NCI-H2171 treated with DMSO at 0.1 percent for 48 hours (cell line): Measurements from ENCODE around the gene ZNF17.

ENCODE experiments used
- DNase-seq: peaks from one replicate; lab custom pipeline; 2025; lab: John Stamatoyannopoulos, UW

Gene ZNF17

DNA sequence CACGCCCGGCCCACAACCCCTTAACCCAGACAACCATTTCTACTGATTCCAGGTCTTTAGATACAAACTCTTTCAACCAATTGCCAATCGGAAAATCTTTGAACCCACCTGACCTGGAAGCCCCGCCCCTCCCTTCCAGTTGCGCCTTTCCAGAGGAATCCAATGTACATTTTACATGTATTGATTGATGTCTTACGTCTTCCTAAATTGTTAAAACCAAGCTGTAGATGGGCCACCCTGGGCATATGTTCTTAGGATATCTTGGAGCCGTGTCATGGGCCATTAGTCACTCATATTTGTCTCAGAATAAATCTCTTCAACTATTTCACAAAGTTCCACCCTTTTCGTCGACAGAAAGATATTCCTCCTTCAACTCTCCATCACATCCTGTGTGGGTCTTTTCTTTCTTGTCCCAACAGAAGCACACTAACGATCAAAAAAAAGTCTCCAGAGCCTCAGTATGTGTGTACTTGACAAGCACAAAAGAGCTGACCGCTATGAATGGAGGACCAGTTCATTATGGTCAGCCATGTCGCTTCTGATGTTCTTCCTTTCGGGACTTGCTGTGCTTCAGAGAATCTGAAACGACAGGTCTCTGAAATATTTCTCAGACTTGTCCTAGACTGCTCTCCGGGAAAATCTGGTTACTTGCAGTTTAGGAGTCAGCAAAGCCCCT, 23.6 kb downstream of the ZNF17 start:
- DNase-seq = no peak

DNA sequence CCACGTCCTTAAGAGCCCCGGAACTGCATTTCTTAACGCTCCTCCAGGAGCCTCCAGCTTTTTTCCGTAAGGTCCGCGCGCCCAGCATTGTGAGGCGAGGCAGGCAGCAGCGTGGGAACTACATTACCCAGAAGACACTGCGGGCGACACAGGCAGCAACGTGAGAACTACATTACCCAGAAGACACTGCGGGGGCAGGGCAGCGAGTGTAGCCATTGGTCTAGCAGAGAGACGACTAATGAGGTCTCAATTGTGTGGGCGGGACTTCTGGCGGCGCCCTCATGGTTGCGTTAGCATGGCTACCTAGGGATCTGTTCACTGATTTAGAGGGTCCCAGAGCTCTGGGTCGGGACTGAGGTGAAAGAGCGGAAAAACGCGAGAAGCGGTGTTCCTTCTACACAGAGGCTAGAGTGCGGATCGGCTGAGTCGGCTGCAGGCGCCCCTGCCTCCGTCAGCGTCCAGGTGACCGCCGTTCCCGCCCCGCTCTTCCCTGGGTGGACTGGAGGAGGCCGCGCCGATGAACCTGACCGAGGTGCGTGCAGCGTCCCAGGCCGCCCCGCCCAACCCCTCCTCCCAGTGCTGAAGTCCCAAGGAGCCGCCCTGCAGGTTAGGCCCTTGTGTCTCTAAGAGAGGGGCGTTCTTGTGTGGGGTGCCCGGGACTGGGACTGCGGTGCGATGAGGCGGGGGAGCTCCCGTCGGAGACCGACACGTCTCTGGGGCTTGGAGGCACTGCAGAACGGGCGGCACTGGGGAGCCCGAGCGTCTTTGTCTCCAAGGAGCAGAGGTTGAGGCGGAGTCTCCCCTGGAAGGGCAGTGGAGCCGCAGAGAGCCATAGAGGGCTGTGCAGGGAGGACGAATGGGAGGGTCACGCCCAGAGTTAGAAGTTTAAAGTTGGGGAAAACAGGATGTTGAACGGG, 24.4 kb downstream of the ZNF17 start, which contains the start of gene ZNF749:
Gene ZNF749, plus strand, starts transcription at position 264 of the 917 bp plus-strand sequence. Its CDS starts 254 bp downstream, at position 518.
- peak; percentile 99 for DNase-seq

DNA sequence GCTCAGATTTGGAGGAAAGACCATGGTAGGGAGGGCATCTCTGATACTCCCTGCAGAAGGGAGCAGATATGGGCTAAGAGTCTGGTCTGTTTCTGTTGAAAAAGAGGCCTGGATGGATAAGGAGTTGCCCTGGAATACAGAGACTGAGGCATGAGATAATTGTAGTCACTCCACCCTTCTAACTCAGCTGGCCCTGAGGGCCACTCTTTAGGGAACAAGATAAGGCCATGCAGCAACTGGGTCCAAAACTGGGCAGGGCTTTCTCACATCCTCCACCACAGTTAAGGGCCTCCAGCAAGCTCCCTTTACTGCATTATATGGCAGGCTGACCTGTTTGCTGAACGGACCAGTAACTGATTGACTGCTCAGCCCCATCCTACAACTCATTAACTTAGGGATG, 25.5 kb downstream of the ZNF17 start:
- no peak for DNase-seq

DNA sequence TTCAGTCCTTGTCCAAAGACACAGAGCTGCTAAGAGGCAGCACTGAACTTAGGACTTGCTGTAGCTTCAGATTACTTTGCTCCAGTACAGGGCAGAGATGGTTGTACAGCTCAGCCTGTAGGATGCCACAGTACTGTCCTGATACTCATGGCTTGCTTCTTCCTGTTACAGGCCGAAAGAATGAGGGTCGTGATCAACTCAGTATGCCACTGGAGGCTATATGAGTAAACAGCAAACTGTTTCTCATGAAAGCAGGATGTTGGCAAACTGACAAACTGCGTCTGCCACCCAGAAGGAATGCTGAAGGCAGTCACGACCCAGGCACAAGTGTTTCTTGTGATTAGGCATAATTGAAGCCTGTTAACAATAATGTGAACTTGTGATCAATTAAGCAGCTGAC, 27.0 kb downstream of the ZNF17 start:
- no peak for DNase-seq

DNA sequence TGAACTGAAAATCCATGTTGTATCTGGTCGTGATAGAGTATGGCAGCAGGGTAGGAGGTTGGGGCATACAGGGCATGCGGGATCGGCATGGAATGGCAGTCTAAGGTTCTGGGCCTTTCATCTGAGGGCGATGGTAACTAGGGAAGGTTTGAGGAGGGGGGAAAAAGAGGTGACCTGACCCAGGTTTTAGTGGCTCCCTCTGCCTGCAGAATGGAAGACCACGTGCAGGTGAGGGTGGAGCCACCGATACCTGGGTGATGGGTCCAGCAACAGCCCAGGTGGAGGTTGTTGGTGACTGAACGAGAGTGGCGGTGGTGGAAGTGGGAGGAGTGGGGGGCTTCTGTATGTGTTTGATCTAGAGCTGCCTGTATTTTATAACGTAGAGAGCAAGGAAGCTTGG, 28.0 kb downstream of the ZNF17 start:
- DNase-seq = no peak

DNA sequence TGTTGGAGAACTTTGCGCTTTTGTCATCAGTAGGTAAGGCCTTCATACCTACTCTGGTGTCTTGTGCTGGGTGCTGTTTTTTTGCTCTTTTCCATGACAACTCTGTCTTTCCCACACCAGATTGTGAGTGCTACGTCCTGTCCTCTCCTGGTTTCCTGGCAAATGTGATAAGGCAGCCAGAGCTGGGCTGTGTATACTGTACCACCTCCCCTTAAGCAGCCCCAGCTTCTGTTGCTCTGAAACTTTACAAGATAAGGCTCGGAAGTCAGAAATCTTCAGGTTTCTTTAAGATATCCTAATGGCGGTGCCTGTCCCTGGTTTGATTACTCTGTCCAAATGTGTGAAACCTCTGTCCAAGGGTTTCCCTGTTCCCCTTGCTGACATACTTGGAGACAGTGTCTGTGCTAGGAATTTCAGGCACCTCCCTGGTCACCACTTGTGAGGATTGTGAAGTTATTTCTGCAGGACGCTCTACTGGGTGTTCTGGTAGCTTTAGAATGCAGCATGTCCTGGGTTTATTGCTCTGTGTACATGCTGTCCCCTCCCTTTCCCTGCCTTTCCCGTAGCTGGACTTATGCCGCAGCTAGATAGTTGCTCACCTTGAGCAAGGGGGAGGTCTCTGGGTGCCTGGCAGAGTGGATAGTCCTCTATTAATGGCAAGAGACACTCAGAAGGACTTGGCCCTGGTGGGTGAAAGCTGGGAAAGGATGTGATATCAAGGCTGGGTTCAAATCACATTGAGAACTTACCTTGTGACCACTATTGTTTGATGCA, 31.2 kb downstream of the ZNF17 start:
- DNase-seq = no peak

DNA sequence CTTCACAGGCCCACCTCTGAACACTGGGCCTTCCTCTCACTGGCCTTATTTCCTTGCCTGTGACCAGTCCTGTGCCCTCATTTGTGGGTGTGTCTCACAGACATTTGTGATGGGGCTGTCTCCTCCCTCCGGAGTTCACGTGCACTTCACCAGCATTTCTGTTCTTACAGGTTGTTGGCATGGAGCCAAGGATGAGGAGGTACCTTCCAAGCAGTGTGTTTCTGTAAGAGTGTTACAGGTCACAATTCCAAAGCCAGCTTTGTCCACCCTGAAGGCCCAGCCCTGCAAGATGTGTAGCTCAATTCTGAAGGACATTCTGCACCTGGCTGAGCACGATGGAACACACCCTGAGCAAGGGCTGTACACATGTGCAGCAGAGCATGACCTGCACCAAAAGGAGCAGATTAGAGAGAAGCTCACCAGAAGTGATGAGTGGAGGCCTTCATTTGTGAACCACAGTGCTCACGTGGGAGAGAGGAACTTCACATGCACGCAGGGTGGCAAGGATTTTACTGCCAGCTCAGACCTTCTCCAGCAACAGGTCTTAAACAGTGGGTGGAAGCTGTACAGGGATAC, 32.2 kb downstream of the ZNF17 start:
- DNase-seq = no peak

DNA sequence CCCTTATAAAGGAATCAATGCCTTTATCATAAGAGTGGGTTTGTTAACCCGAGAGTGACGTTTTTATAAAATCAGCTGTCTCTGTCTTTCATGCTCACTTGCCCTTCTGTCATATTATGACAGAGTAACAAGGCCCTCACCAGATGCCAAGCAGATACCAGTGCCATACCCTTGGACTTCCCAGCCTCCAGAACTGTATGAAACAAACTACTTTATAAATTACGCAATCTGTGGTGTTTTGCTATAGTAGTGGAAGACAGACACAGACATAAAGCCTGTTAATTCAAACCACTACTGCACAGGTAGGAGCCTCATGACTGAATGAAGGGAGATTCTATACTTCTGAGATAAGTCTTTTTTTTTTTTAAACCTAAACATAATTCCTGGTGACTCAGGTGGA, 41.3 kb downstream of the ZNF17 start:
- DNase-seq = no peak

DNA sequence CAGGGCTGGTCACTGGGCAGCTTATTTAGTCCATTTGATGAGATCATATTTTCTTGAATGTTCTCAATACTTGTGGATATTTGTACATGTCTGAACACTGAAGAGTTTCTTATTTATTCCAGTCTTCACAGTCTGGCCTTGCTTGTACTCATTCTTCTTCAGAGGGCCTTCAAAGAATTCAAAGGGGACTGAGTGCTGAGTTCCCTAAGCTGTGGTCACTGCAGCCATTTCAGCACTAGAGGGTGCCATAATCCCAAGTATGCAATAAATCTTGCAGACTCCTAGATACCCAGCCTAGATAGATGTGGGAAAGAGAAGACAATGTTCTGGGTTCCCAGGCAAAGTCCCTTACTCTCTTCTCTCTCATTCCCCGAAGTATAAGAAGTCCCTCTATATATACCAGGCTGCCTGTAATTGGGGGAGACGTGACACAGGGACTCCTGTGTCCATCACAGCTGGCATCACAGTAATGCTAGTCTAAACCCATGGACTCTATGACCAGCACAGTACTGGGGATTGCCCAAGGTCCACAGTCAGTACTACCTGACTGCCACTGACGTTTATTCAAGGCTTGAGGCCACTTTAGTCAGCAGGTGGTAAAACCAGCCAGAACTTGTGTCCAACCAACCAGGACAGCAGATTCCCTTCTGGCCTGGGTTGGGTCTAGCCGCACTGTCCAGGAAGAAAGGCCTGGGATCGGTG, 54.9 kb downstream of the ZNF17 start:
- DNase-seq = peak; percentile 3

DNA sequence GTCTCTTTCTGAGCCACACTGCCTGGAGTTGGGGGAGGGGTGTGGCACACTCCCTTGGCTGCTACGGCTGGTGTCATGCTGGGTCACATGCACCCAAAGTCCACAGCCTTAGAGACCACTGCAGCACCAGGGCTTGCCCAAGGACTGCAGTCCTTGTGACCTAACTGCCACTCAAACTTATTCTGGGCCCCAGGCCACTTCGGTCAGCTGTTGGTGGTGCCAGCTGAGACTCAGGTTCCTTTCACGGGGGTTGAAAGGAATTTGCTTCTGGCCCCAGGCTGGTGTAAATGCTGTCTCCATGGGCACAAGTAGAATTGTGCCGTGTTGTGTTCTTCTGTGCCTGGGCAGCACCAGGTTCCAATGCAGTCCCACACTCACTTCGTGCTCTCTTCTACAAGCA, 55.5 kb downstream of the ZNF17 start:
- no peak for DNase-seq
